Muscle of arm (tissue), 14 donors: Measurements from ENCODE around the gene SARS2. TPM values are rescaled to one million over a fixed set of nuclear protein-coding genes. Genes with fewer than 3 reads are reported as not detected.
A peak's percentile ranks its signal among the peaks of the same experiment; 100 is the strongest.
"Not testable (repeated sequence)": the region's sequence is repeated elsewhere in the genome, so short reads cannot be mapped to it uniquely, and the experiment has no call there.

ENCODE experiments used
- DNase-seq: peaks from one replicate; pipeline ENCODE4 v3.0.0-alpha.2; 2013
- long read RNA-seq, 11 donors: transcript quantifications; one replicate each; lab custom pipeline, GENCODE V29; 2026
- polyA plus RNA-seq, 12 donors: library from polyadenylated mRNA; unstranded; fragments of 120-200 nt; gene quantifications; one replicate each; pipeline ENCODE4 v1.2.1, GENCODE V29; 2013; ENCODE audit not compliant: insufficient read length in 12 of 12

SARS2 gene, protein sequence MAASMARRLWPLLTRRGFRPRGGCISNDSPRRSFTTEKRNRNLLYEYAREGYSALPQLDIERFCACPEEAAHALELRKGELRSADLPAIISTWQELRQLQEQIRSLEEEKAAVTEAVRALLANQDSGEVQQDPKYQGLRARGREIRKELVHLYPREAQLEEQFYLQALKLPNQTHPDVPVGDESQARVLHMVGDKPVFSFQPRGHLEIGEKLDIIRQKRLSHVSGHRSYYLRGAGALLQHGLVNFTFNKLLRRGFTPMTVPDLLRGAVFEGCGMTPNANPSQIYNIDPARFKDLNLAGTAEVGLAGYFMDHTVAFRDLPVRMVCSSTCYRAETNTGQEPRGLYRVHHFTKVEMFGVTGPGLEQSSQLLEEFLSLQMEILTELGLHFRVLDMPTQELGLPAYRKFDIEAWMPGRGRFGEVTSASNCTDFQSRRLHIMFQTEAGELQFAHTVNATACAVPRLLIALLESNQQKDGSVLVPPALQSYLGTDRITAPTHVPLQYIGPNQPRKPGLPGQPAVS
- polyA plus RNA-seq, result 10 to 100 TPM in 11 of 12 donors, not detected in 1; 16.9 to 42.8 (median 26.5) TPM
- long read RNA-seq, donor 1, partial matches to known transcripts, result 0 of 1 reads
- long read RNA-seq, donor 1, other reads (novel, unspliced or antisense), result 0 of 1 reads
- long read RNA-seq, donor 2, partial matches to known transcripts, result 0 of 3 reads
- long read RNA-seq, donor 2, other reads (novel, unspliced or antisense), result 0 of 3 reads
- long read RNA-seq, donor 3, partial matches to known transcripts, result 0 of 2 reads
- long read RNA-seq, donor 3, other reads (novel, unspliced or antisense), result 0 of 2 reads
- long read RNA-seq, donor 4, partial matches to known transcripts, result 0 of 3 reads
- long read RNA-seq, donor 4, other reads (novel, unspliced or antisense), result 0 of 3 reads
- long read RNA-seq, donor 5, transcript SARS2-201 (16 exons, 2,057 nt), result major isoform, 5 of 5 reads
- long read RNA-seq, donor 5, partial matches to known transcripts, result 0 of 5 reads
- long read RNA-seq, donor 5, other reads (novel, unspliced or antisense), result 0 of 5 reads
- long read RNA-seq, donor 6, partial matches to known transcripts, result 0 of 2 reads
- long read RNA-seq, donor 6, other reads (novel, unspliced or antisense), result 0 of 2 reads
- long read RNA-seq, donor 7, partial matches to known transcripts, result 0 of 3 reads
- long read RNA-seq, donor 7, other reads (novel, unspliced or antisense), result 0 of 3 reads
- long read RNA-seq, donor 8, partial matches to known transcripts, result 0 of 3 reads
- long read RNA-seq, donor 8, other reads (novel, unspliced or antisense), result 0 of 3 reads
- long read RNA-seq, donor 9, partial matches to known transcripts, result 0 of 3 reads
- long read RNA-seq, donor 9, other reads (novel, unspliced or antisense), result 0 of 3 reads
- long read RNA-seq, donor 10, transcript SARS2-201 (16 exons, 2,057 nt), result major isoform, 6 of 7 reads
- long read RNA-seq, donor 10, partial matches to known transcripts, result 0 of 7 reads
- long read RNA-seq, donor 10, other reads (novel, unspliced or antisense), result 0 of 7 reads
- long read RNA-seq, donor 11, partial matches to known transcripts, result 0 of 2 reads
- long read RNA-seq, donor 11, other reads (novel, unspliced or antisense), result 0 of 2 reads

DNA sequence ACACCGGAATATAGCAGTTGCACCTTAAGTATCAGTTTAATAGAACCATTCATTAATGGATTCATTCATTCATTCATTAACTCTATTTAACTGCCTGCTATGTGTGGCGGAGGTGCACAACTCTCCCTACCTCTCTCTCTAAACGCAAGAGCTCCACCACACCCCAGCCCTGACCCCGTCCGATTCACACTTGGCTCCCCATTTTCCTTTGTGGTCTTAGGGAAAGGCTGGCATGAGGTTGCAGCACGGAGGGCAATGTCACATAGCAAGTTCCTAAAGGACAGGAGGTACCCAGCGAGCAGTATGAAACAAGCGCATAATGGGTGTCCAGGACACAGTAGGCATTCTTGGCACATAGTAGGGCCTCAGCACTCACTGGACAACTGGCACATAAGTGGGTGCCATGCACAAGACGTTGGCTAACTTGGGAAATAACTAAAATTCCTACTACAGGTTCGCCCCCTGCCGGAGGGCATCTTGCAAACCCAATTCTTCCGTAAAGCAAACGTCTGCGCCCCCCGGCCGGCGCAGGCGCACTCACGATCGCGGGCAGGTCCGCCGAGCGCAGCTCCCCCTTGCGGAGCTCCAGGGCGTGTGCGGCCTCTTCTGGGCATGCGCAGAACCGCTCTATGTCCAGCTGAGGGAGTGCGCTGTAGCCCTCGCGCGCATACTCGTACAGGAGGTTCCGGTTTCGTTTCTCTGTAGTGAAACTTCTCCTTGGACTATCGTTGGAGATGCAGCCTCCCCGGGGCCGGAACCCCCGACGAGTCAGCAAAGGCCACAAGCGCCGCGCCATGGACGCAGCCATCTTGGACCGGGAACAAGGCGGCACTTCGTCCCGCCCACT is at the start of gene SARS2:
Gene SARS2 (minus strand): TSS at position 835 of the 847 bp plus-strand sequence. CDS start 27 bp downstream, at position 808.
- no peak for DNase-seq

DNA sequence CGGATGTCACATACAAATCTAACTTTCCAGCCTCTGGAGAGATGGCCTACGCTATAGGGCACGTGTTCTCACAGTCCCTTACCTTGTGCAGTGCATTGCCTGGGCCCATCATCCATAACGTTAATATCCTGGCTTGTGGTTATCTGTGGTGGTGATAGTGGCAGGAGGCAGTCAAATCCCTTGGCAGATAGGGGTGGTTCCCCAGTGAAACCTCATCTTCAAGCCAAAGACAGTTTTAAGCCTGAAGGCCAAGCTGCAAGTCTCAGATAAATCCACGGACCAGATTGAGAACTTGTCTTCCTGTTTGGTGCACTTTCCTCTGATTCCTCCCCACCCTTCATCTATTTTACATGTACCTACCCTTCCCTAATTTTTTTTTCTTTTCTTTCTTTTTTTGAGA is 49.2 kb upstream of the SARS2 start:
- no peak for DNase-seq

DNA sequence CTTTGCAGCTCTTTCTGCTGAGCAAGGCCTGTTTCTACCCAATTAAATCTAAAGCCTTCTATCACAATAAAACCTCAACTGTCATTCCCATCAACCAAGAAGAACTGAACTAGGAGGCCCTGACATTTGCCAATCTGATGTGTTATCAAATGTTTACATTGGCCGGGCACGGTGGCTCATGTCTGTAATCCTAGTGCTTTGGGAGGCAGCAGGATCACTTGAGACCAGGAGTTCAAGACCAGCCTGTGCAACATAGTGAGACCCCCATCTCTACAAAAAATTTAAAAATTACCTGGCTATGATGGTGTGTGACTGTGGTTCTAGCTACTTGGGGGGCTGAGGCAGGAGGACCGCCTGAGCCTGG is 47.7 kb upstream of the SARS2 start:
- no peak for DNase-seq

DNA sequence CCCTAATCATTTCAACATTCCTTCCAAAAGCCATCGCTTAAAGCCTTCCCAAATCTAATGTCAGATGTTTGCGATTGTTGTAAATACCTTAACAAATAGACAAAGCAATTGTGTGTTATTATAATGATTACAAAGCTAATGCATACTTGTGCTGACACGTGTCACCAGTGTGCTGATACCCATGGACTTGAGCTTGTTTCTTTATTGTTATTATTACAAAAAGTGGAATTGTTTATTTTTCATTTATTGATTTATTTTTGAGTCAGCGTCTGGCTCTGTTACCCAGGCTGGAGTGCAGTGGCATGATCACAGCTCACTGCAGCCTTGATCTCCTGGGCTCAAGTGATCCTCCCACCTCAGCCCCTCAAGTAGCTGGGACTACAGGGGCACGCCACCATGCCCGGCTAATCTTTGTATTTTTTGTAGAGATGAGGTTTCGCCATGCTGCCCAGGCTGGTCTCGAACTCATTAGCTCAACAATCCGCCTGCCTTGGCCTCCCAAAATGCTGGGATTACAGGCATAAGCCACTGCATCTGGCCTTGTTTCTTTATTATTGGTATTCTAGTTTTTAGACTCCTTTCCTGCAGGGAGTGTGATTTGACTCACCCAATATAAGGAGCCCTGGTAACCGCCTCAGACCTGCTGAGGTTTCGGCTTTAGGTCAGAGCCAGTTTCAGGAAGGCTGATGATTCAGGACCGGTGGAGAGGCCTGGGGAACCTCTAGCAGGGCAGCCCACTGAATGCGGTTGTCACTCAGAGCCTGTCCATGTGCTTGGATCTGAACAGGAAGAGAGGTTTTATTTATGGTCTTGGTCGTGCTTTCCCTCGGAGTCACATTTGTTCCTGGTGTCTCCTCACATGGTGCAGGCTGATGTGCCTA is 47.1 kb upstream of the SARS2 start:
- no peak for DNase-seq

DNA sequence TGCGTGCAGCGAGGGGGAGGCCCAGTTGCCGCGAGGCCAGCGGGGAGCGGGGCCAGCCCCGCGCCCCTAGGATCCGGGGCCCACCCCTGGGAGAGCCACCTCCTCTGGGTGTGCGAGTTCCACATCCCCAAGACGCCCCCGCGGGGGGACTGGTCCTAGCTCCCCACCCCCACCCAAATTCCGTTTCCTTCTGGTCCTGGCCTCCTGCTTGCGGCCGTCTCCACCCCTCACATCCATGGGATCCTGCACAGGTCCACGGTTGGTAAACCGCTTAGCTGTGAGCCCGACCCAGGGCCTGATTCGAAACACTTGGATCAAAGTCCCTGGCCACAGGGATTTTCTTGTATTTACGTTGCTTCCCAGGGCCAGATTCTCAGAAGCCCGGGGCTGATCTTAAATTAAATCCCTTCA is 45.3 kb upstream of the SARS2 start:
- peak; percentile 68 for DNase-seq

DNA sequence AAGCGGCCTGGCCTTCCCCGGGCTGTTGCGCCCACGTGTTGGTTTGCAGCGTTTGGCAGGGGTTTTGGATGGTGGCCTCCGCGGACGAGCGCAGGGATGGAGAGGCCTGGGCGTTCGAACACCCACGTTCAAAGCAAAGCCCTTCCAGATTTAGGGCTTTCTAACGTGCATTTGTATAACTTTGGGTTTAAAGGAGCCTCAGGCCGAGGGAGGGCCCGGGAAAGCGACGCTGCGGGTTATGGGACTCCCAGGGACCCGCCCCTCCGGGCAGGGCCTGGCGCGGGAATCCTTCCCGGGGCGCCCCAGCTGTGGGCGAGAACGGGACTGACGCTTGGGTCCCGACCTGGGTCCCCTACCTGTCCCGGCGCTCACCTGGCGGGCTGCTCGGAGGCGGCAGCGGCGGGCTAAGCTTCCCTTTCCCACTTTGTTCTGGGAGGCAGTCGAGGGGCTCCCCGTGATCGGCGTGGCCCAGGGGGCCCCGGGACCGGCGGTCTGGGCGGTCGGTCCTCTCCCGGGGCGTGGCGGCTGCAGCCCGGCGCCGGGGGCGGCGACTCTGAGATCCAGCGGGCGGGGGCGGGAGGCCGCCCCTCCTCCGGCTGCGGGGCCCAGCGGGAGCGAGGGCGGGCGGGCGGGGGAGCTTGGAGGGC is 44.8 kb upstream of the SARS2 start, which contains the start of gene FBXO17:
Gene FBXO17 (minus strand): TSS at position 529 of the 647 bp plus-strand sequence. CDS start 25,423 bp downstream, outside the sequence.
- DNase-seq, result peak; percentile 69

DNA sequence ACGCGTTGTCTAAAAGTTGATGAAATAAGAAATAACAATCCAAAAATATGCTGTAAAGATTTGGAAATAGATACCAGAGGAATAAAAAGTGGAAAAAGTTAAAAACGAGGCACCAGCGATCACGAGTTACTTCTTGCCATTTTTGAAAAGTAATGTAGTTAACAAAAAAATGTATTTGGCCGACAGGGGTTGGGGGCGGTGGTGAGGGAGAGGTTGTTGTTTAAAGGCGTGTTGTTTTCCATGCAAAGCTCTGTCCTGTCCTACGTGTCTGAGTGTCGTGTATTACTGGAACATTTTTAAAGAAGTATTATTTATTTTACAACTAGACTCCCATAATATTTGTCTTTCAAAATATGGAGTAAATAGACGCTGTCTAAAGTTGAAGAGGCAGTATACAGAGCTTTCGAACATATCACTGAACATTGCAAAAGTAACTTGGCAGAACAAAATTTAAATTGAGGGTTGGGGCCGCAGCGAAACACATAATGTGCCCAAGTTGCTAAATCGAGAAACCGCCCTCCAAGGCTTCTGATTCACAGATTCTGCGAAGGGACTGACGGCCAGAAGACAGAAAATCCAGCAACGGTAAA is 44.2 kb upstream of the SARS2 start:
- DNase-seq, result peak; percentile 42

DNA sequence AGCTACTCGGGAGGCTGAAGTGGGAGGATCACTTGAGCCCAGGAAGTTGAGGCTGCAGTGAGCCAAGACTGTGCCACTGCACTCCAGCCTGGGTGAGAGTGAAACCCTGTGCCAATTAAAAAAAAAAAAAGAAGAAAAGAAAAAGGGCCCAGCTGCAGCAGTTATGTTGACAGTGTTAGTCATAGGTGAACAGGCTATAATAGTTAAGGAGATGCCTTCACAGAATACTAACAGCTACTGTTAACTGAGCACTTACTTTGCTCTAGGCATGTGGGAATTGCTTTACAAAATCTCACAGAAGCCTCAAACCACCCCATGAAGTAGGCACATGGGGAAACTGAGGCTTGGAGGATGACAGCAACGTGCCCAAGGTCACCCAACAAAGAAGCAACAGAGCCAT is 41.1 kb upstream of the SARS2 start:
- no peak for DNase-seq

DNA sequence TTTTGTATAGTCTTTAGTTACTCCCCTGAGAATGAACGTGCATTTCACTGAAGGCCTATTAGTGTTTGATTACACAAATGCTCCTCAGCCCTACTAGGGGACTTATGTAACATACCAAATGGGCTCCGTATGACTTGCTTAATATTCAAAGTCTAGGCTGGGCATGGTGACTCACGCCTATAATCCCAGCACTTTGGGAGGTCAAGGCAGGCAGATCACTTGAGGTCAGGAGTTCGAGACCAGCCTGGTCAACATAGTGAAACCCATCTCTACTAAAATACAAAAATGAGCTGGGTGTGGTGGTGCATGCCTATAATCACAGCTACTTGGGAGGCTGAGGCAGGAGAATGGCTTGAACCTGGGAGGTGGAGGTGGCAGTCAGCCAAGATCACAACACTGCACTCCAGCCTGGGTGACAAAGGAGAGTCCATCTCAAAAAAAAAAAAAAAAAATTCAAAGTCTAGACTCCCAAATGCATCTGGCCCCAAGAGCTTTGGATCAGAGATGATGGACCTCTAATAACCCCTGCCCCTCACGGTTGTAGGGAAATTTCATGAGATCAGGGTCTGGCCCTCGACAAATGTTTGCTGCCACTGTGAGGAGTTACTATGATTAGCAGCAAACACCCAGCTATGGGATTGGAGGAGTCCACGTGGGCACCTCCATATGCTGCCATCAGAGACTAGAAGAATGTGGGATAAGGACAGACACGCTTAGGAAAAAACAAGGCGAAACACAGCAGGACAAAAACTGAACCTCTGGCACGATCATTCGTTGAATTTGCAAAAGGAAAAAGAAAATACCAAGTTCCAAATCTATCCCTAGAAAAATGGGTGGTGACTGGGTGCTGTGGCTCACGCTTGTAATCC is 40.3 kb upstream of the SARS2 start:
- no peak for DNase-seq

DNA sequence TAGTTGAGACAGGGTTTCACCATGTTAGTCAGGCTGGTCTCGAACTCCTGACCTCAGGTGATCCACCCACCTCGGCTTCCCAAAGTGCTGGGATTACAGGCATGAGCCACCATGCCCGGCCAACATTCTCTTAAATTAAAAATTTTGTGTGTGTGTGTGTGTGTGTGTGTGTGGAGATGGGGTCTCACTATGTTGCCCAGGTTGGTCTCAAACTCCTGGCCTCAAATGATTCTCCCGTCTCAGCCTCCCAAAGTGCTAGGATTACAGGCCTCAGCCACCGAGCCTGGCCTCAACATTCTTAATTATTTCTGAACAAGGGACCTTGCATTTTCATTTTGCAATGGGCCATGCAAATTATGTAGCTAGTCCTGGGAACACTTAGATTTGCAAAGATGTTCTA is 35.6 kb upstream of the SARS2 start:
- not testable (repeated sequence) for DNase-seq

DNA sequence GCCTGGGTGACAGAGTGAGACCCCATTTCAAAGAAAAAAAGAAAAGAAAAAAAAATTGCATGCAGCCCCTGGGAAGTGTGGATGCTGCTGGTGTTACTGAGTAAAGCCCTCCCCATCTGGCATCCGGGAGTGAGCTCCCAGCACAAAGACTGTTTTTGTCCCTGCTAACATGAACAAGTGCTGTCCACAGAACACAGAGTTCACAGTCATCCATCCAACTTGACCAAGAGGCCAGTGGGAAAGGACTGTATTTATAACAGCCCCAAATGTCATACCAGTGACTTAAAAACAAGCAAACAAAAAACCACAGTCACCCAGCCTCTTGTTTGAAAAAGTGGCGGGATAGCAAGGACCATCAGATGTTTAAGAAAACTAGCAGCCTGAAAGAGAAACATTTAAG is 34.2 kb upstream of the SARS2 start:
- DNase-seq, result no peak

DNA sequence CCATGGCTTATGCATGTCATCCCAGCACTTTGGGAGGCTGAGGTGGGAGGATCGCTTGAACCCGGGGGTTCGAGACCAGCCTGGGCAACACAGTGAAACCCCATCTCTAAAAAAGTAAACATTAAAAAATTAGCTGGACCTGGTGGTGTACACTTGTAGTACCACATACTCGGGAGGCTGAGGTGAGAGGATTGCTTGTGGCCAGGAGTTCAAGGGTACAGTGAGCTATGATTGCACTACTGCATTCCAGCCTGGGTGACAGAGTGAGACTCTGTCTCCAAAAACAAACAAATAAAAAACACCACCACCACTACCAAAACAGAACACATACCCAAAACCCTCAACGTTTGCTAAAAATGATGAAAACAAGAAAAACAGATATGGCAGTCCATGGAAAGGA is 29.1 kb upstream of the SARS2 start:
- DNase-seq, result no peak

DNA sequence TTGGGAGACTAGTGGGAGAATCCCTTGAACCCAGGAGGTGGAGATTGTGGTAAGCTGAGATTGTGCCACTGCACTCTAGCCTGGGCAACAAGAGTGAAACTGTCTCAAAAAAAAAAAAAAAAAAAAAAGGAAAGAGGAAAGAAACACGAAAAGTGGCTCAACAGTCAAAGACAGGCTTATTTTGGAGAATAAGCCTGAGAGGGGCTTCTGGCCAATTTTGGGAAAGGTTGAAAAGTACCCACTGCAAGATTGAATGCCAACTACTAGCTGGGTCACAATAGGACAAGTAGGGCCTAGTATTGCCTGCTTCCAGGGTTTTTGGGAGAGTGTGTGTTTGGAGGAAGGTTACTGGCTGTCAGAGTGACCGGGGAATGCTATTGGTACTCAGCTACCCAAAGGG is 27.7 kb upstream of the SARS2 start:
- no peak for DNase-seq

DNA sequence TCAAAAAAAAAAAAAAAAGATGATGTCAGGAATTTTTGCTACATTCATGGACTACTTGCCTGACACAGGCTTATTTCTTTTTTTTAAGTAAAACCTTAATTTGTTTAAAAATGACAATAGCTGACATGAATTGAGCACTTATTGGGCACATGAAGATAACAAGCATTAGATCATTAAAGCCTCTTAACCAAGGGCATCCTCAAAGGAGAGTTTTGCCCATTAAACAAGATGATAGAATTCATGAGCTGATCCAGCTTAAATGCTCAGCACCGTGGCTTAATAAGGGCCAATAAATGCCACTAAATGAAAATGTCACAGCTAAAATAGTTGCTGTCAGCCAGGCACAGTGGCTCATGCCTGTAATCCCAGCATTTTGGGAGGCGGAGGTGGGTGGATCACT is 25.7 kb upstream of the SARS2 start:
- DNase-seq, result no peak

DNA sequence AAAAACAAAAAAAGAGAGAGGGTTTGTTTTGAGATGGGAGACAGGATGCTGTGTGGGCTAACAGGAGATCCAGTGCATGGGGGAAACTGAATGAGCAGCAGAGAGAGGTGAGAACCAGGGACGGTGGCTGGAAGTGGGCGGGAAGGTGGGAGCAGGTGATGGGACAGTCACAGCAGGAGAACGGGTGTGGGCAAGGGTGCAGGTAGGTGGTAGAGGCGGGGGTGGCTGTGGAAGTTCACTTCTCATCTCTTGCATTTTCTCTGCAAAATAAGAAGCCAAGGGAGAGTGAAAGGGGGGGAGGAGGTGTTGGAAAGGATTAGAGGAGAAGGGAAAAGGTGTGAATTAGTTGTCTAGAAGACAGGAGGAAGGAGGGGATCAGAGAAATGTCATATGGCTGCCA is 23.1 kb upstream of the SARS2 start:
- DNase-seq, result no peak

DNA sequence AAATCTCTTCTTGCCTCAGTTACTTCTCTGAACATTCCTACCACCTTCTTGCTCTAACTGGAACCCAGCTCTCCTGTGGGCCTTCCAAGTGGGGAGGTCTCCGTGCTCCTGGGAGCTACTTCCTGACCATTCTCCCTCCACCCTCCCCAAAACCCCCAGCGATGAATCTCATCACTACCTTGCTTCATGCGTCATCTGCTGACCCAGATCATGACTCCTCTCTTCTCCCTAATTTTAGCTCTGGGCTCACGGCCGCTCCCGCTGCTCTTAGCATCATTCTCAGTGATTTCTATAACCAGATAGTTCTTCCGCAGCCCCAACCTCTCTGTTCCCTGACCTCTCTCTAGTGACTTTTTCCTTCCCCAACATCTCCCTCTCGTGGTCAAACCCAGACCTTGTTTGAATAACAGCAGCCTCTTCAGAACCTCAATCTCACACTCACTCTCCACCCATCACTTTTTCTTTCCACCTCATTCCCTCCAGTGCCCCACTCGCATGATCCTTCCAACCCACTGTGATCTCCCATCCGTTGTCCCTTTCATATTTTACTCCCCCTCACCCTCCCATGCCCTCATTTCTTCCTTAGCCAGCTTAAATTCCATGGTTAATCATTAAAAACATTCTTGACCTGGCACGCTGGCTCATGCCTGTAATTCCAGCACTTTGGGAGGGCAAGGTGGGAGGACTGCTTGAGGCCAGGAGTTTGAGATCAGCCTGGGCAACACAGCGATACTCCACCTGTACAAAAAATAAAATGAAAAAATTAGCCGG is 22.0 kb upstream of the SARS2 start:
- DNase-seq, result no peak
